Ammon's horn (tissue), 1 donor: Measurements from ENCODE around the gene ECHDC3.
"Not testable (repeated sequence)": the region's sequence is repeated elsewhere in the genome, so short reads cannot be mapped to it uniquely, and the experiment has no call there.

ENCODE experiments used
- DNase-seq: peaks from one replicate; pipeline ENCODE4 v3.0.0-alpha.2; 2016; ENCODE audit warnings: low spot score

The ECHDC3 gene, protein sequence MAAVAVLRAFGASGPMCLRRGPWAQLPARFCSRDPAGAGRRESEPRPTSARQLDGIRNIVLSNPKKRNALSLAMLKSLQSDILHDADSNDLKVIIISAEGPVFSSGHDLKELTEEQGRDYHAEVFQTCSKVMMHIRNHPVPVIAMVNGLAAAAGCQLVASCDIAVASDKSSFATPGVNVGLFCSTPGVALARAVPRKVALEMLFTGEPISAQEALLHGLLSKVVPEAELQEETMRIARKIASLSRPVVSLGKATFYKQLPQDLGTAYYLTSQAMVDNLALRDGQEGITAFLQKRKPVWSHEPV

DNA sequence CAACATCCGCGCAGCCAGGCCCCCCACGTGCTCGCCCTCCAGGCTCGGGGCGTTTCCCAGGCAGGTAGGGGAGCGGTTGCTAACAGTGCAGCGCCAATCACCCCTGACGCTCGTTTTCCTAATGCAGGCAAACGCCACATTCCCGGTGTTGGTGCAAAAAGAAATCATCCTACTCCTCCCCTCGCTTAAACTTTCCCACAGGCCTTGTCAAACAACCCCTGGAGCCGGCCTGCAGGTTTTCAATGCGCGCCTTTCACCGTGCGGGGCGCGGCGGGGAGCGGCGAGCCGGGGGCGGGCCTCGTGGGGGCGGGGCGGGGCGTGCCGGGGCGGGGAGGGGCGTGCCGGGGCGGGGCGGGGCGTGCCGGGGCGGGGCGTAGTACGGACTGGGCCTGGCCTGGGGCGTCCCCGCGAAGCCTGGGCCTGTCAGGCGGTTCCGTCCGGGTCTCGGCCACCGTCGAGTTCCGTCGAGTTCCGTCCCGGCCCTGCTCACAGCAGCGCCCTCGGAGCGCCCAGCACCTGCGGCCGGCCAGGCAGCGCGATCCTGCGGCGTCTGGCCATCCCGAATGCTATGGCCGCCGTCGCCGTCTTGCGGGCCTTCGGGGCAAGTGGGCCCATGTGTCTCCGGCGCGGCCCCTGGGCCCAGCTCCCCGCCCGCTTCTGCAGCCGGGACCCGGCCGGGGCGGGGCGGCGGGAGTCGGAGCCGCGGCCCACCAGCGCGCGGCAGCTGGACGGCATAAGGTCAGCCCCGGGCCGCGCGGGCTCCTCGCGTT, at the start of gene ECHDC3:
TSS of gene ECHDC3 (plus strand) at position 374 of the 770 bp plus-strand sequence. CDS start at position 569, 195 bp downstream.
- DNase-seq, result no peak

GRCh38 chr10:11693376-11693775, 48.8 kb upstream of the ECHDC3 start:
- no peak for DNase-seq

DNA sequence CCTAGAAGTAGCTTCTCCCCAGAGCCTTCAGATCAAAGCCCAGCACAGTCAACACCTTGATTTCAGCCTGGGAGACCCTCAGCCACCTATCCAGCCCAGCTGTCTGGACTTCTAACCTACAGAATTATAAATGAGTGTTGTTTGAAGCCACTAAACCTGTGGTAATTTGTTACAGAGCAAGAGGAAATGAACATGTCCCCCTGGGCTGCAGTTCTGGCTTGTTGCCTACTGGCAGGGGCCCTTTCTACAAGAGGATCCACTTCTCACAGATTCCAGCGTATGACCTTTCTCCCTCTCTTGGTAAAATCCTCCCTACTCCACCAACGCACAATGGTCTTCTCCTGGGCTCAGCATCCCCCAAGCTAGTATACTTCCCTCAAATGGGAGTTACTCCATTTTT, 46.4 kb upstream of the ECHDC3 start:
- no peak for DNase-seq

DNA sequence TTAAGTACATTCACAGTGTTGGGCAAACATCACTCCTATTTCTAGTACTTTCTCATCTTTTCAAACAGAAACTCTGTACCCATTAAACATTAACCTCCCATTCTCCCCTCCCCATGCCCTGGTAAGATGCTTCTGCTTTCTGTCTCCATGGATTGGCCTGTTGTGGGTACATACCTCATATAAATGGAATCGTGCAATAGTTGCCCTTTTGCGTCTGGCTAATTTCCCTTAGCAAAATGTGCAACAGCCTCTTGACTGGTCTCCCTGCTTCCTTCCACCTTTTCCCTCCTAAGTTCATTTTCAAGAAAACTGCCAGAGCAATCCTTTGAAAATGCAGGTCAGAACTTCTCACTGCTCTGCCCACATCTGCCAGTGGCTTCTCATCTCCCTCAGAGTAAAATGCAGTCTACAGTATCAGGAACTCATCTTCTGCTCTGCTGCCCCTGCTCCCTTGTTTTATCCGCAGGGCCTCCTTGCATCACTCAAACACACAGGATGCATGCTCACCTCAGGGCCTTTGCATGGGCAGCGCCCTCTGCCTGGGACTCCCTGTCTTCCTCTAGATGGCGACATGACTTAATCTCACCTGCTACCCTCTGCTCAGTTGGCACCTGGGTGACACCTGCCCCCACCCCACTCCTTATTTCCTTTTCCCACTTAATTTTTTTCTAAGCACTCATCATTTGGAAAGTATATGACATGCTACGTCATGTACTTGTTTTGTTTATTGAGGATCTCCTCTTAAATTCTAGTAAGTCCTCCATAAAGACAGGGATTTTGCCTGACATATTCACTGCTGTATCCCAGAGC, 44.3 kb upstream of the ECHDC3 start:
- no peak for DNase-seq

DNA sequence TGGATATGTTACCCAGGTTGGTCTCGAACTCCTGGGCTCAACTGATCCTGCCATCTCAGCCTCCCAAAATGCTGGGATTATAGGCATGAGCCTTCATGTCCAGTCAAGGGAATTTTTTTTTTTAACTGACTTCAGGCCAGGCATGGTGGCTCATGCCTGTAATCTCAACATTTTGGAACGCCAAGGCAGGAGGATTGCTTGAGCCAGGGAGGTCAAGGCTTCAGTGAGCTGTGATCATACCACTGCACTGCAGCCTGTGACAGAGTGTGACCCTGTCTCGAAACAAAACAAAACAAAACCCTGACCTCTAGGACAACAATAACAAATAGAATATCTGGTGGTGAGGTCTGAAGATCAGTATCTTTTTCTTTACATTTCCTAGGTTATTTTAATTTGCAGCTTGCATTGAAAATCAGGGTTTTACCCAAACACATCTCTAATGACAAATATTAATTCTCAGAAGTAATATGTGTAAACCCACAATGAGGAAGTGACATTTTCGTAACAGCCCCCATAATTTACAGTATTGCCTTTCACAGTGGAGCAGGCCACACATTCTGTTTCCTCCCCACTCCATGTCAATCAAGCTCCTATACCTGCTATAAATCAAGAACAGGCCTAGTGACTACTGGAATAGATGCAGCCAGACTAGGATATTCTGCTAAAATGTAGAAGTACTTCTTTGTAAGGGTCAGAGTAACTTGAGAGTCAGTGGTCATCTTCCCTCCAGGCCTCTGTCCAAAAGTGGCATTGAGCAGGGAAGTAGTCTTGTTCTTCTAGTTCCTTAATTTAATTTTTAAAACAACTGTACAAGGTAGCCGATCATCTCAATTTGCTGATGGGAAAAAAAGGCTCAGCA, 43.3 kb upstream of the ECHDC3 start:
- DNase-seq, result peak; percentile 42

GRCh38 chr10:11699550-11700097, 42.6 kb upstream of the ECHDC3 start:
- DNase-seq, result no peak

GRCh38 chr10:11700539-11700938, 41.6 kb upstream of the ECHDC3 start:
- DNase-seq, result no peak

DNA sequence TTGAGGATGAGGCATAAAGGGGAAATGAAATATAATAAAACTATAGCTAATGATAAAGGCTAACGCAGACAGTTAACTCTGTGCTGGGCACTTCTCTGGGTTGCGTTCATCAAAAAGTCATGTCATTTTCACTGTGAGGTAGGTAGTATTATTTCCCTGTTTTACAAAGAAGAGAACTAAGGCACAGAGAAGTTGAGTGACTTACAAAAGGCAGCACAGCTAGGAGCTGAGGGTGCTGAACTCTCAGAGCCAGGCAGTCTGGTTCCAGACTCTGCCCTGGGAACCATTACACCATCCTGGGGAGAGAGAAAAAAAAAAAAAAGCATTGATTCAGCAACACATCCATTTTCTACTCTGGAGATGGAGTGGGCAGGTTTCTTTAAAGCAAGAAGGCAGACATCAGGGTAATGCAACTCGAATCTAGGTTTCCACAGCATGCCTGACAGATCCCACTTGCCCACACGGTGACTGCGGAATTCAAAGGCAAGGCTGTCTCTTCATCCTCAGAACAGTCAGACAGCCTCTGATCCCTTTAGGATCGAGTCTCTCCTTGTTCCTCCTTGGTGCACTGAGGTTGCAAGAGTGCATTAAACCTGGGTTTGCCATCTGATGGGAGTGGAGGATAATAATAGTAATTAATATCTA, 40.6 kb upstream of the ECHDC3 start:
- no peak for DNase-seq

DNA sequence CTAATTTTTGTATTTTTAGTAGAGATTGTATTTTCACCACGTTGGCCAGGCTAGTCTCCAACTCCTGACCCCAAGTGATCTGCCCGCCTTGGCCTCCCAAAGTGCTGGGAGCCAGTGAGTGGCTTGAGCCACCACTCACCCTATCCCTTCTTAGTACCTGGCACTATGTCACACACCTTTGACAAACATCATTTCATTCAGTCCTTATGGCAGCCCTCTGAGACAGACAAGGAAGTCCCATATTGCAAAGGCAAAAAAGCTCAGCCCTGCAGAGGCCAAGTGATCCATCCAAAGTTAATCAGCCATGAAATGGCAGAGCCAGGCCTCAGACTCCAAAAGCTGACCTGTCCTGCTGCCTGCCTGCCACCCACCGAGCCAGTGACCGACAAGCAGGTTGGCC, 39.9 kb upstream of the ECHDC3 start:
- no peak for DNase-seq

DNA sequence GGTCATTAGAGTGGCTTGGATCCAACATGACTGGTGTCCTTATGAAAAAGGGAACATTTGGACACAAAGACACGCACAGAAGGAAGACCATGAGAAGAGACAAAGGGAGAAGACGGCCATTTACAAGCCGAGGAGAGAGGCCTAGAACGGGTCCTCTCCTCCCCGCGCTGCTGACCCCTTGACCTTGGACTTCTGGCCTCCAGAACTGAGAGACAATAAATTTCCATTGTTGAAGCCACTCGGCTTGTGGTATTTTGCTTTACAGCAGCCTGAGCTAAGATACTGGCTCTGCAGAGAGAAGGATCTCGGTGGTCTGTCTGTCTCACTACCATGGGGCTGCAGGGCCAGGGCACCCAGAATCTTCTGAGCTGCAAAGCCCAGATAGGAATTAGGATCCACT, 38.1 kb upstream of the ECHDC3 start:
- DNase-seq, result no peak

GRCh38 chr10:11705722-11706121, 36.5 kb upstream of the ECHDC3 start:
- DNase-seq, result no peak

GRCh38 chr10:11706895-11707567, 35.2 kb upstream of the ECHDC3 start:
- no peak for DNase-seq

DNA sequence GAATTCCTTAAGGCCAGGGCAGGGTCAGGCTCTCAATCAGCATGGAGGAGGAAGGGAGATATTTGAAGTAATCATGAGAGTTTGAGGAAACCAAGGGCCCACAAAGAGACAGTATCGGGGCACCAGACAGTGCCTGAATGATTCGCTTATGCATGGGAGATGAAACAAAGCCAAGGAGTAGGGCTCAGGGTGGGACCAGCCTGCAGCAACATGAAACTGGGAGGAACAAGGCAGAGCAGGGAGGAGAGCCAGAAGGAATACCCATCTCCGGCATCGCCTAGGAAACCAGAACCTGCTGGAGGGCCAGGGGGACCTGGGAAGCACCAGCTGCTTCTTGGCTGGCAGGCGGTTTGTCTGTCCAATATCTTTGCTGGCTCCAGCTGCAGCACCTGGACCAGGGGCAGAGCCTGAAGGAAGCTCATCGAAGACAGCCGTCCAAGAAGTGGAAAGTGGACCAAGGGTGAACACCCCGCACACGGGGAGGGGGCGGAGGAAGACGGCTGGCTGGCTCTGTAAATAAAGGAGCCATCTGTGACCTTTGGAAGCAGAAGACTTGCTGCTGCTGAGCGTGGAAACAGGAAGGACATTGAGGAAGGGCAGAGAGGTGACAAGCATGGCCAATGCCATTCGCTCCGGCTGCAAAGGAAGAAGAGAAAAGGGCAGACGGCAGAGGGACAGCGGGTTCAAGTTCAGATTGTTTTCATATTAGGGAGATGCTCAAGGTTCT, 34.4 kb upstream of the ECHDC3 start:
- DNase-seq, result no peak

GRCh38 chr10:11708801-11709200, 33.4 kb upstream of the ECHDC3 start:
- not testable (repeated sequence) for DNase-seq

DNA sequence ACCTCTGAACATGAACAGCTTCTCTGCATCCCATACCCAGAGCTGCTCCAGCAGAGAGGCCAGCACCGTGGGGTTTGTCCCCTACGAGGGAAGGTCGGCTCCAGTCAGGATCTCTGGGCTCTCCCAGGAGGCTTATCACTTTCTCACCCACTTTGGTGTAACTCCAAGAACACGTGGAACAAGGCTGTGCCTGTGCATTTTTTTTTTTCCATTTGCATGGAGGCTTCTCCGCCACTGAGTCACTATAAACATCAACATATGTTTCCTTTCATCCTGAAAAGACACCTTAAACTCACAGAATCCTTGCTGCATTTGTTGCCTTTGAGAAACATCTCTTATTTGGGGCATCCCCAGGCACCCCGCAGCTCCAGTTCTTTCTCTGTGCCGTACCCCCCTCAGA, 29.4 kb upstream of the ECHDC3 start:
- no peak for DNase-seq

GRCh38 chr10:11713186-11713743, 28.9 kb upstream of the ECHDC3 start:
- peak; percentile 47 for DNase-seq

DNA sequence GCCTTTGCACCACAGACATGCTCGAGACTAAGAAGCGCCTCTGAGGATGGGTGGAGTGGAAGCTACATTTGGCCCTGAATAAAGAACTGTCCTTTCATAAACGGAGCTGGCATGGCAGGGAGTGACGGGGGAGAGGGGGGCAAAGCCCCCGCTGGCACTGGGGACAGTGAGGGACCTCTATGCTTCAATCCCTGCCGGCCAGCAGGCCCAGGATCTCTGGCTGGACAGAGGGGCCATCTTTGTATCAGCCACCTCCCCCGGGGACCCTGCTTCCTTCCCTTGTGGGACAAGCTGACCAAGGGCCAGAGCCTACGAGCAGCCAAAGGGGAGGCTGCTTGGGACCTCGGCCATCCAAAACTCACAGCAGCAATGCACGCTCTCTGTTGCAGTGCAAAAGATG, 28.2 kb upstream of the ECHDC3 start:
- peak; percentile 36 for DNase-seq

GRCh38 chr10:11714750-11715365, 27.3 kb upstream of the ECHDC3 start:
- DNase-seq, result no peak
